Fibroblast of the aortic adventitia (primary cell): Measurements from ENCODE around the gene ZNF385A. TPM values are rescaled to one million over a fixed set of nuclear protein-coding genes. Genes with fewer than 3 reads are reported as not detected.
A peak's percentile ranks its signal among the peaks of the same experiment; 100 is the strongest.

Experiments
- DNase-seq: peaks from one replicate; pipeline ENCODE4 v3.0.0-alpha.2; 2010; ENCODE audit warnings: low read depth
- H3K4me3 ChIP-seq: 2 replicates; pipeline ENCODE4 v1.5.1; 2011; ENCODE audit warnings: low read depth, mild to moderate bottlenecking, control low read depth, low read length, moderate library complexity
- total RNA-seq: library from RNA; depleted of rRNA; stranded (reverse); fragments of >200 nt; gene quantifications from 2 replicates; pipeline ENCODE4 v1.2.3, GENCODE V29; 2012; ENCODE audit warnings: low replicate concordance
- TF ChIP-seq, protein P1 (sequence below): IDR thresholded peaks from 2 replicates; pipeline ENCODE4 v1.5.1; 2011; ENCODE audit warnings: mild to moderate bottlenecking, low read length, control low read depth, inconsistent platforms; ENCODE audit not compliant: insufficient read depth

The ZNF385A gene
- total RNA-seq, 1 donor: 0.99 TPM

DNA sequence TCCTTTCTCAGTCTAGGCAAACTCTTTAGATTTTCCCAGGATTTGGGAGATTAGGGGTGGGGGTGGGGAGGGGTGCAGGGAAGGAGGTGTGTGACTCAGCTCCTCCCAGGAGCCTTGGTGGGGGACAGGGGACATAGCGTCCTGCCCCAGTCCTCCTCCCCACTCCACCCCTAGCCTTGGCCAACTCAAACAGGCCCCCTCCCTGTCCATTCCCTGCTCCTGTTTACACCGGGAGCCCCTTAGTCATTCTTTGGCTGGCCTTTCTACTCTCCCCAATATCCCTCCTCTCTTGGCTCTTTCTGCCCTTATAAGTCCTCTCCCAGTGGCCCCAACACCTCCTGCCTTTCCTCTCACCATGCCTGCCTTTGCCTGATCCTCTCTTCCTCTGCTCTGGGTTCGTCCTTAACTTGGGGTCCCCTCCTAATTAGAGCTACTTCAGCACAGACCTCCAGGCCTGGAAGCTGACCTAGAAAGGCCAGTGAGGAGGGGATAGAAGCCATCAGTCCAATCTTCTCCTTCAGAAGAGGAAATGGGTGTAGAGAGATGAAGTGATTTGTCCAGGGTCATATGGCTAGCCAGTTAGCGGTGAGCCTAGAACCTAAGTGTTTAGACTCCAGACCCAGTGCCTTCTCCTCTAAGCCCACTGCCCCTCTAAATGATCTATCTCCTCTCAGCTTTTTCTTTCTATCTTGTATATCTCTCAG is 36.8 kb upstream of the ZNF385A start:
- TF ChIP-seq, protein P1, sequence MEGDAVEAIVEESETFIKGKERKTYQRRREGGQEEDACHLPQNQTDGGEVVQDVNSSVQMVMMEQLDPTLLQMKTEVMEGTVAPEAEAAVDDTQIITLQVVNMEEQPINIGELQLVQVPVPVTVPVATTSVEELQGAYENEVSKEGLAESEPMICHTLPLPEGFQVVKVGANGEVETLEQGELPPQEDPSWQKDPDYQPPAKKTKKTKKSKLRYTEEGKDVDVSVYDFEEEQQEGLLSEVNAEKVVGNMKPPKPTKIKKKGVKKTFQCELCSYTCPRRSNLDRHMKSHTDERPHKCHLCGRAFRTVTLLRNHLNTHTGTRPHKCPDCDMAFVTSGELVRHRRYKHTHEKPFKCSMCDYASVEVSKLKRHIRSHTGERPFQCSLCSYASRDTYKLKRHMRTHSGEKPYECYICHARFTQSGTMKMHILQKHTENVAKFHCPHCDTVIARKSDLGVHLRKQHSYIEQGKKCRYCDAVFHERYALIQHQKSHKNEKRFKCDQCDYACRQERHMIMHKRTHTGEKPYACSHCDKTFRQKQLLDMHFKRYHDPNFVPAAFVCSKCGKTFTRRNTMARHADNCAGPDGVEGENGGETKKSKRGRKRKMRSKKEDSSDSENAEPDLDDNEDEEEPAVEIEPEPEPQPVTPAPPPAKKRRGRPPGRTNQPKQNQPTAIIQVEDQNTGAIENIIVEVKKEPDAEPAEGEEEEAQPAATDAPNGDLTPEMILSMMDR: no peak
- peak; percentile 57 for DNase-seq
- no peak overlapping the region for H3K4me3 ChIP-seq

DNA sequence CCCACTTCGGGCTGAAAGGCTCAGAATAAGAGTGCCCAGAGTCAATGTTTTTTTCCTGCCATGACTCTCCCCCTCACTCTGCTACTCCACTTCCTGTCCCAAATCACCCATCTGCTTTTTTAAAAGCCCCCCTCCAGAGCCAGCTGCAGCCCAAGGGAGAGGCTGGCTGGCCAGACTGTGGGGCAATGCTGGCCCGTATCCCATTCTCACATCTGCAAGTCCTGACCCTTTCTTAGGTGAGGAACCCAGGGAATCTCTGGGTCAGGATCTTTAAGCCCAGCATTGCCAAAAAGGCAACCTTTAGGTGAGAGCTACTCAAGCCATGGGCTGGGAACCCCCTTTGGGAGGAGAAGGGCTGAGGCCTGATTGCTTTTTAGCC is 36.2 kb upstream of the ZNF385A start:
- no peak overlapping the region for H3K4me3 ChIP-seq
- TF ChIP-seq, protein P1: no peak
- no peak for DNase-seq

DNA sequence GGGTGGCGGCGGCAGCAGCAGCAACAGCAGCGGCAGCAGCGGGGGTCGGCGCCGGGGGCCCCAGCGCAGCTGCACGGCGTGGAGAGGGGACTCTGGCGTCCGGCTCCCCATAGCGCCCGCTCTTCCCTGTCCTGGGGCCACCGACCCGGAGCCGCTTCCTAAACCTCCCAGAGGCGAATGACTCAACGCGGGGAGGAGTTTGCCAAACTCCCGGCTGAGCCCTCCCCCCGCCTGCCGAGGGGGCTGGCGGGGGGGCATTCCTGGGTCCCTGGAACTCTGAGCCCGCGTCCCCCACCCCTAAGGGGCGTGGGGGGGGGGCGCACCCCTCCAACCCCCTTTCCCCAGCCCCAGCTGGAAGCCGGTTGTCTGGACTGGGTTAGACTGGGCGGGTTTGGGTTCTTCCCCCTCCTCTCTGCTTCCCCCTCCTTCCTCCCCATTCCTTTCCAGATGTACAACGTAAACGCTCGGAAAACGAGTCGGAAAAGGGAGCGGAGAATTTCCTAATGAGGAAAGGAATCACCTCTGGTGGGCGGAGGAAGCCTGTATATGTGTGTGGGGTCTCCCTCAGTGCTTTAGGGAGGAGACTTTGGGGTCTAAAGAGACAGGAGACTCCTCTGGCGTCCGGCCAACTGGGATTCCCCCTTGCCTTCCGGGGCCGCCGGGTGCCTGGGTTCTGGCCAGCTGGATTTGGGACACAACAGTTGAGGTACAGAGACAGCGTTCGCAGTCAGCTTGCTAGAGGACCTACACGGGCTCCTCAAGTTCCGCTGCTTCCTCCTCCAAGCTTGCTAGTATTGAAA is 34.8 kb upstream of the ZNF385A start, which contains the start of gene ITGA5:
Gene ITGA5 (minus strand): TSS at position 179 of the 800 bp plus-strand sequence. CDS start 68 bp downstream, at position 111.
- TF ChIP-seq, protein P1: no peak
- peak; percentile 65 for DNase-seq
- H3K4me3 ChIP-seq: peak within 1 kb of the TSS; percentile 92

DNA sequence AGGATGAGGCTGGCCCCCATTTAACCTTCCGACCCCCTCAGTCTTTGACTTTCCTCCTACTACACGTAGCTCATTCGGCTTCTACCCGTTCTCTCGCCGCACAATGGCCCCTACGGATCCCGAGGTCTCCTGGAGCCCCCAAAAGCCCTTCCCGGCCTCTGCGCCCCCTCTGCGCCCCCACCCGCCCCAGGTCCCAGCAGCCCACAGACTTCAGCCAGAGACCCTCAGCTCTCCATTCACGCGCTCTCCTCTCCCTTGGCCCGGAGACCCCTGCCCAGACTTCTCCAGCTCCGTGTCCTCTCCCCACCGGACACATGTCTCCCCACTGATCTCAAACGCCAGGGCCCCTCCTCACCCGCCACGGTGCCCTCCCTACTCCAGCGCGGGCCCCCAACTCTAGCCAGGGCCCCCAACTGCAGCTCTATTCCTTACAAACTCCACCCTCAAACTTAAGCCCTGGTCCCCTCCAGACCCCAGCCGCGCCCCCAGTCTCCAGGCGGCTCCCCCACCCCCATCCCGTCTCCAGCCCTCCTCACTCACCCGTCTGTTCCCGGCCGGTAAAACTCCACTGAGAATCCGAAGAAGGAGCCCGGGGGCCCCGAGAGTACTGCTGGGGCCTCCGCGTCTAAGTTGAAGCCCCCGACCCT is 34.0 kb upstream of the ZNF385A start:
- TF ChIP-seq, protein P1: no peak
- H3K4me3 ChIP-seq: peak overlapping the region; percentile 92
- no peak for DNase-seq

DNA sequence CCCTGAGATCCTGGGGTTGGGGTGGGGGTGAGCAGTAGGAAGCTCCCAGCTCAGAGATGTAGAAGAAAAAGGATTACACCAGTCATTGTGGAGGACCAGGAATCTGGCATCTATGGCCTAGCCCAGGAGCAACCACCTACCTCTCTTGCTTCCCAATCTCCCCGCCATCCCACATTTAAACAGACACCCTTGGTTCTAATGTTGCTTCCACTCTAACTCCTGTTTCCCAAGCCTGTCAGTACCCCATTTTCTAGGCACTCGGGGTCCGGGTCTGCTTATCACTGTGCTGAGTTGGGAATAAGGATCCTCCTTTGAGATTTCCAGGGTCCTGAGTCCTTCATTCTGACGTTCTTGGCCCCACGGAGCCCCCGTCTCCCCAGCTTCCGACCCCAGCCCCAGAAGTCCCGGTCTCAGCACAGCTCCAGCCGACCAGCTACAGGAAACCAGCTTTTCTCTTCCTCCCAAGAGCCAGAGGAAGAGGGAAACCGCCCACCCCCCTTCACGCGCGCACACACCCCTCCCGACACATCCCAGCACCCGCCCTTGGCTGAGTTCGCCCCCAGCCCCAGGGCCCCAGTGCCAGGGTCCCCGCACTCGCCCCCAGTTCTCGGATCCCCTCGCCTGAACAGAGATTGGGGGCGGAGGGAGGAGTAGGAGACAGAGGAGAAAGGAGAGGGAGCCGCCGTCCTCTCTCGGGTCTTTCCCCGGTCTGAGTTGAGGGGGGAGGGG is 33.3 kb upstream of the ZNF385A start:
- TF ChIP-seq, protein P1: no peak
- peak overlapping the region; percentile 92 for H3K4me3 ChIP-seq
- no peak for DNase-seq
